ENCODE measurements around the gene GARIN5A.

GARIN5A gene

DNA sequence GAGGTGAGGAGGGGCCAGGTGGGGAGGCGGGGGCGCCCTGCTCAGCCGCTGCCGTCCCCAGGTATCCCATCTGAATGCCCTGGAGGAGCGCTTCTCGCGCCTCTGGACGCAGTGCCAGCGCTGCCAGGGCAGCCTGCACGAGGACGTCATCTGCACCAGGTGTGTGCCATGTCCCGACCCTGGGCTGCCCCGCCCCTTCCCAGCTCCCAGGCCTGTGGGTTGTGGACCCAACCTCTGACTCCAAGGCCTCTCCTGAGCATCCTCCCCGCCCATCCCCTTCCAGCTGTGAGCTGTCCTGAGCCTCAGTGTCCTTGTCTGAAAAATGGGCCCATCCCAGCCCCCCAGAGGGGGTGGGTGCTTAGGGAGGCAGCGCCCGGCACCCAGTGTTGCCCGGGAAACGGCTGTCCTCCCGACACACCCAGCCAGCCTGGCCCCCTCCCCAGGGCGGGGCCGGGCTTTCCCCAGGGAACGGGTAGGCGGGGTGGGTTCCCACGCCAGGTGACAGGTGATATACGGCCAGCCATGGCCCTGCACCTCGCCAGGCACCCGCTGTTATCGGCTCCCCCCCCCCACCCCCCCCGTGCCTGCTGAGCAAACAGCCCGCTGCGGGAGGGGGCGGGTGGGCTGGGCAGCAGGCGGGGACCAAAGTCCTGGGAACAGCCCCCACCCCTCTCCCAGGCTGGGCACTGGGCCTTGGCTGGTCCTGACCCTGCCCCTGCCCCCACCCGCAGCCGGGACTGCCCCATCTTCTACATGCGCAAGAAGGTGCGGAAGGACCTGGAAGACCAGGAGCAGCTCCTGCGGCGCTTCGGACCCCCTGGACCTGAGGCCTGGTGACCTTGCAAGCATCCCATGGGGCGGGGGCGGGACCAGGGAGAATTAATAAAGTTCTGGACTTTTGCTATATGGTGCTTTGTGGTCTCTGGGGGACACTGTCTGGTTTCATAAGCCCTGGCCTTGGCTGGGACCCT lies 59.3 kb downstream of the GARIN5A start:
- DNase-seq (ENCODE audit: low read depth), result no peak

Measured in GM04503 (cell line).